Right ventricle myocardium superior (tissue), 1 donor: Measurements from ENCODE around the gene KIRREL3. TPM values are rescaled to one million over a fixed set of nuclear protein-coding genes. Genes with fewer than 3 reads are reported as not detected.

Source experiments
- ATAC-seq: fragments of 200-7000 bp; cut with Tn5 transposase; one replicate; pipeline ENCODE4 v1.9.1; 2020; ENCODE audit warnings: mild to moderate bottlenecking; ENCODE audit not compliant: poor library complexity
- DNase-seq: peaks from one replicate; pipeline ENCODE4 v3.0.0-alpha.2; 2020
- intact Hi-C: fragments of 100-400 bp; cut with DNase I; formaldehyde crosslinking; loops from one replicate; pipeline ENCODE4 v1.11.2; 2022
- total RNA-seq: library from RNA; stranded (reverse); fragmentation: NEBNext Ultra II Directional; extraction: Animal tissue kit (Norgen Biotek cat#: 25700); gene quantifications from one replicate; pipeline ENCODE4 v1.2.1, GENCODE V29; 2021
- donor health status: DM: no; HTN: yes; CAD: no; lungs with severe emphysema.

The KIRREL3 gene
- total RNA-seq, 1 donor from 2014 or later: 0.08 TPM

DNA sequence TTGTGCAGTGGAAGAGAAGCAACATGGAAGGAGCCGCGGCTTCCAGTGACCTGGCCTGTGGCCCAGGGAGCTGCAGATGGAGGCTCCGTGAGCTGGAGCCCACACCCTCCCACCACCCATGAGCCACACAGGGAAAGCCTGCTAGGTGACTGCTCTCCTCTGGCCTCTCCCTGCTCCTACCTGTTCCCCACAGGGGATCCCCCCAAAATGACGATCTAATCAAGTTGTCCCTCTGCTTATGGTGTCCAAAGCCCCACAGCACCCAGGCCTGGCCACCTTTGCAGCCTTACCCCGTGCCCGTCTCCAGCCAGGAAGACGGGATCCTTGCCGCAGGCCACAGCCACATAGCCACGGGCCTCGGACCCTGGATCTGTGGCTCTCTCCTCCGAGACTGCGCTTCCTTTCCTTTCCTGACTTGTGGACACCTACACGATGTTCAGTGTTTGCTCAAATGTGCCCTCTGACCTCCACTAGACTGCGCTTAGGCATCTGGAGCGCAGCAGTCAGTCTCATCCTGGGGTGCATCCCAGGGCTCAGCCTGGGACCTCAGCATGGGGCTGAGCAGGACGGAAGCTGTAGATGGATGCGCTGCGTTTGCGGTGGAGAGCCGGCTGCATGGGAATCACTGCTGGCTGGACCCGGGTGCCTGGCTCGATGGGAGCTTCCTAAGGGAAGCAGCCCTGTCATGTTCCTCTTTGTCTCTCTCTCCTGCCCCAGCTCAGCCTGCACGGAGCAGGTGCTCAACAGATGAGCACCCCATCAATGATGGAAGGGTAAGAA lies 511.8 kb downstream of the KIRREL3 start:
- DNase-seq (no peak), ATAC-seq (no peak)
- intact Hi-C loops: loop anchor here (10.0 kb wide), 1 partner anchor 64 kb away; no protein-coding TSS in a partner anchor

DNA sequence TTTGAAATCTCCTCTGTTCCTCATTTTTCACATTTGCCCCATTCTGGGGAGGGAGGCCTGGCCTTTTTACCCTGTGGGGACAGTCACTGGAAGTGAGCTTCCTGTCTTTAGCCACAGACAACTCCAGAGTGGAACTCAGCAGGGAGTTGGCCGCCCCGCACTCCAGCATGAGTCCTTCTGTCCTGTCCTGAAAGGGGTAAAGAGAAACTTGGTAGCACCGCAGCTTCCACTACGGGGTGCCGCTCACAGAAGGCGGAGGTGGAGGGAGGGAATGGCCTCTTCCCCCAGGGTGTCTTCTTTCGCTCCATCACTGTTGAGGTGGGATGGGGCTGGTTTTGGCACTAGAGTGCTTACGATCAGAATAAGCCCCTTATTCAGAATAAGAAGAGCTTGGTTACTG lies 512.9 kb downstream of the KIRREL3 start:
- no peak for ATAC-seq
- intact Hi-C loops: loop anchor here (10.0 kb wide), 1 partner anchor 63 kb away; no protein-coding TSS in a partner anchor
- no peak for DNase-seq

DNA sequence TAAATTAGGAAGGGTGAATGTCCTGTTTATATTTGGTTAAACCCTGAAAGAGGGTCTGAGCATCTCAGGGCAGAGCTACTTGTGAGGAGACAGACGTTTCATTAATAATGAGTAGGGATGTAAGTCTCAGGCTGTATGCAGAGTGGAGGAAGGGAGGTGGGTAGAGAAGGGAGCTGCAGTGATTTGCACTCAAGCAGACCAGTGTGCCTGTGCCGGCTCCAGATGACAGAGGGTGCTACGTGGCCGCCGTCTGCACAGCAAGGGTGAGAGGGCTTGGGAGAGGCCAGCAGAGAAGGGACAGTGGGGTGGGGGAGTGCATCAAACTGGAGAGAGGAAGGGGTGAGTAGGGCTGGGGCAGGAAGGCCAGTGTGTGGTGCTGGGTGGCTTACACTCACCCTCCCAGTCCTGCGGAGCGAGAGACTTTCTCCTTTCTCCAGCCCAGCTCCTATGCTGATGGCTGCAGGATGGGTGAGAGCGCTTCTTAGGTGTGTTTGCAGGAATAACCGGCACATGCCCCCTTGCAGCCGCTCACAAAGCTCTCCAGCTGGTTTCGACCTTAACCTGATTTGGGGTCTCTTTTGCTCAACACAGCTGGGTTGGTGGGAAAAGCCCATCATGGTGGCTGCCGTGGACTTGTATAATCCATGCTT lies 514.5 kb downstream of the KIRREL3 start:
- ATAC-seq (no peak), DNase-seq (no peak)
- intact Hi-C loops: loop anchor here (10.0 kb wide), 1 partner anchor 61 kb away; no protein-coding TSS in a partner anchor

DNA sequence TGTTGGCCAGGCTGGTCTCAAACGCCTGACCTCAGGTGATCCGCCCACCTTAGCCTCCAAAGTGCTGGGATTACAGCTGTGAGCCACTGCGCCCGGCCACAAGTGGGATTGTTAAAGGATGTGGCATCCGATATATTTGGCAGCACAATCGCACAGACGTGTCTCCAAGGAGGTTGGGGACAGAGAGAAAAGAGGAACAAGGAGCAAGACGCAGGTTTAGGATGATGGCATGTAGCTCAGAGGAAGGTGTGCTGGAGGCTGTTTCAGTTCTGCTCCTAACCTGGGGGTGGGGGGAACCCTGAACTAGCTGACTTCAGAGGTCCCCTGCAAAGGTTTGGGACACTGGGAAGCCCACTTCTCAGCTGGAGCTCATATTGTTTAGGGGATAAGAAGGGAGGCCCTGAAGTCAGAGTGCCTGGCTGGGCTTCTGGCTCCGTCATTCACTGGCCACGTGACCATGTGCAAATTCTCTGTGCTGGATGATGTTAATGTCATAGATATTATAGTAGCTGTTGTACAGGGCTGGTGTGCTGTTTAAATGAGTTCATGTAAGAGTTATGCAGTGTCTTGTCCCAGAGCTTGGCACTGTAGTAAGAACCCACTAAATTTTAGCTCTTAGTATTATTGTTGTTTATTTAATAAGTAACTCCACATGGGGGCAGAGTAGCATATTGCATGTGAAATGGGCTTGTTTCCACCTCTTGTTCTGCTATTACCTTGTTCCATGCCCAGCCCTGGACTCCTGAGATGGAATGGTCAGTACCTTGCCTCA lies 515.4 kb downstream of the KIRREL3 start:
- no peak for DNase-seq
- intact Hi-C loops: loop anchor here (10.0 kb wide), 1 partner anchor 60 kb away; no protein-coding TSS in a partner anchor

DNA sequence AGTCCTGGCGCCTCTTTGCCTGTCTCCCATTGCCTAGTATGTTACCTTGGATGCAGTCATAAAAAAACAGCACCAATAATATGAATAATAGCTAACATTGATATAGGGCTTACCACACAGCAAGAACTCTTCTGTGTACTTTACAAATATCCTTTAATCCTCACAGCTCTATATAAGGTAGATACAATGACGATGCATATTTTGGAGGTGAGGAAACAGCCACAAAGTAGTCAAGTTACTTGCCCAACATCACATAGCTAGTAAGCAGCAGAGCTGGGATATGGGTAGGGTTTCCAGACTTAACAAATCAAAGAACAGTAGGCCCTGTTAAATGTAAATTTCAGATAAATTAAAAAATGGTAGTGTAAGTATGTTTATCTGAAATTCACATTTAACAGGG lies 516.3 kb downstream of the KIRREL3 start:
- intact Hi-C loops: loop anchor here (10.0 kb wide), 1 partner anchor 59 kb away; no protein-coding TSS in a partner anchor
- DNase-seq (no peak), ATAC-seq (no peak)

More for the DNA sequence above, 515.4 kb downstream of the KIRREL3 start:
- no peak for ATAC-seq

DNA sequence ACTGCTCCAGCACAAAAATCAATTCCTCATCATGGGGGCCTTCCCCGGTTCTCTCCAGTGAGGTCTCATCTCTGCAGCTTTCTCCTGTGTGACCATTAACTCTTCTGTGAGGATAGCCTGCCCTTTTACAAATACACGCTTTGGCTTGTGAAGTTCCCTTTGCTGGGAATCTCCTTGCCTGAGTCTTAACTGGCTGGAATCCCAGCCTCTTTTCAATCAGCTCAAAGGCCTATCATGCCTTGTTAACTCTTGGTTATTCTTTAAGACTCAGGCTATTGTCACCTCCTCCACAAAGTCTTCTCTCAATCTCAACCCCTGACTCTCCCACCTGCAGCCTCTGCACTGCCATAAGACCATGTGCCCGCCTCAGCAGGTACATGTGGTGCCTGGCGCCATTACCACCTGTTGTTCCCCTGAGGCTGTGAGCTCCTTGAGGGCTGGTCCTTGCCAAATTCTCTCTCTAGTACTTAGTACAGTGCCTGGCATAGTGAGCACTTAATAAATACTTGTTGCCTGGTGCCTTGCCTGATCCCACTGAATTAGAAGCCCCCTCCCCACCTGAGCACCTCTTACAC lies 516.9 kb downstream of the KIRREL3 start:
- ATAC-seq: no peak
- intact Hi-C loops: loop anchor here (10.0 kb wide), 1 partner anchor 59 kb away; no protein-coding TSS in a partner anchor
- DNase-seq: no peak

- intact Hi-C loops: loop anchor here (10.0 kb wide), 1 partner anchor 58 kb away; no protein-coding TSS in a partner anchor
- no peak for ATAC-seq
- DNase-seq: no peak
Measured at GRCh38 chr11:126482586-126483108, 517.9 kb downstream of the KIRREL3 start.

GRCh38 chr11:126481303-126481680 lies 519.3 kb downstream of the KIRREL3 start:
- ATAC-seq (no peak), DNase-seq (no peak)
- intact Hi-C loops: loop anchor here (2.0 to 10.0 kb wide), 2 partner anchors 56 to 170 kb away; no protein-coding TSS in a partner anchor

- ATAC-seq (peak; percentile 95), DNase-seq (peak; percentile 86)
- intact Hi-C loops: loop anchor here (2.0 to 10.0 kb wide), 2 partner anchors 56 to 170 kb away; no protein-coding TSS in a partner anchor
Measured at GRCh38 chr11:126480410-126481302, 519.9 kb downstream of the KIRREL3 start.

GRCh38 chr11:126480015-126480409 lies 520.6 kb downstream of the KIRREL3 start:
- intact Hi-C loops: loop anchor here (2.0 to 10.0 kb wide), 2 partner anchors 55 to 169 kb away; no protein-coding TSS in a partner anchor
- ATAC-seq (no peak), DNase-seq (no peak)

DNA sequence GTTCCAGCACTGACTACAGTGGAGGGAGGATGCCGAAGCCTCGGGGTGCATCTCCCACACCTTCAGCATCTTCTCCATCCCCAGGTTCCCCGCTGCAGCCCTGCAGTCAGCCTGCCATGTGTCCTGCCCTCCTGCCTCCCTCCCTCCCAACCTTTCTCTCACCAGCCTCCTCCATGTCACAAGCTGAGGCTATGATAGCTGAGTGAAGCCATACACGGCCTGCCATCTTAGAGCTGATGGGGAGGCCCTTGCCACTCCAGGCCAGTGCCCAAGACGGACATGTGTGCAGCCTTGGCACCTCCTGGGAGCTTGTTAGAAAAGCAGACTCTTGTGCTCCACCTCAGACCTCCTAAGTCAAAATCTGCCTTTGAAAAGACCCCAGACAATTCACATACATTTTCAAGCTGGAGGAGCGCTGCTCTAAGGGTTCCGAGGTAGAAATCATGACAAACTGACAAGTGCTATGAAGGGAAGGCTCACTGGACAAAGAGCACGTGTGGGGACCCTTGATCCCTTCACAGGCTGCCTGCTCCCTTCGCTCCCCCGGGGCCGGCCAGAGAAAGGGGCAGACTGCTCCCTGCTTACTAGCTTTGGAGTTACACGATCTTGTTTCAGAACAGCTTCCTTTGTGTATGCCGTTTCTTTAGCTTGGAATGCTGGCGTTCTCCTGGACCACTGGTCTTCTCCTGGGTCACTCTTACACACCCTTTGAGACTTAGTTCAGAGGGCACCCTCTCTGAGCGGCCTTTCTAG lies 521.2 kb downstream of the KIRREL3 start:
- DNase-seq: no peak
- intact Hi-C loops: loop anchor here (5.0 kb wide), 1 partner anchor 37 kb away; no protein-coding TSS in a partner anchor

GRCh38 chr11:126478466-126478865 lies 522.1 kb downstream of the KIRREL3 start:
- intact Hi-C loops: loop anchor here (5.0 kb wide), 1 partner anchor 36 kb away; no protein-coding TSS in a partner anchor
- no peak for ATAC-seq
- no peak for DNase-seq

More for the DNA sequence above, 521.2 kb downstream of the KIRREL3 start:
- ATAC-seq: no peak

DNA sequence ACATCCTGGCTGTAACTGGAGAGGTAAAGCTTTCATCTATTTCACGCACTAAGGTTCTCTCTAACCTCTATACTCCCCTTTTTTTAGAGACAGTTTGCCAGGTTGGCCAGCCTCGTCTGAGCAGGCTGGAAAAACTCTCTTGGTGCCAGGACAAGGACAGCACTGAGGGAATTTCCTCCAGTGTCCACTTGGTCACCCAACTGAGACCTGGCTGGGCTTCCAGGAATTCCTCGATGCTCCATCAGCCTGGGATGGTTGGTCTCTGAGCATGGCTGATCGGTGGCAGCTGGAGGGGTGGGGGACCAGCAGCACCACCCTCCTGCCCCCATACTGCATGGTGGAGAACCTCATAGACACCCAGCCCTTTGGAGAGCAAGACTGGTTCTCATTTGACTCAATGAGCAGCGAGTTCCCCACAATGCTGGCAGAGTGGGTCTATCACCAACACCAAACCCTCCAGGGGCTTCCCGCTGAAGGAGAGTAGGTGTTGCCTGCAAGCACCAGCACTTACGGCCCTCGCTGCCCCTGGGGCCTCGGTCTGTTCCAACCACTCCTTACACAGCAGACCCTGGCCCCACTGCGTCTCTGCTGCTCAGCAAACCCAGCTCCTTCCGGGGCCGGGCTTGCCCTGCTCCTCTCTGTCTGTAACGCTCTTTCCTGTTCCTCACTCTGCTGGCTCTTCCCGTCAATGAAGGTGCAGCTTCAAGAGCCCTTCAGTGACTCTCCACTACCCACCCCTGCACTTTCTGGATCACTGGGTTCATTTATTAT lies 522.9 kb downstream of the KIRREL3 start:
- intact Hi-C loops: loop anchor here (5.0 kb wide), 1 partner anchor 35 kb away; no protein-coding TSS in a partner anchor
- ATAC-seq (no peak), DNase-seq (no peak)

- DNase-seq: no peak
- intact Hi-C loops: loop anchor here (5.0 kb wide), 1 partner anchor 35 kb away; no protein-coding TSS in a partner anchor
- no peak for ATAC-seq
Measured at GRCh38 chr11:126476977-126477376, 523.6 kb downstream of the KIRREL3 start.

DNA sequence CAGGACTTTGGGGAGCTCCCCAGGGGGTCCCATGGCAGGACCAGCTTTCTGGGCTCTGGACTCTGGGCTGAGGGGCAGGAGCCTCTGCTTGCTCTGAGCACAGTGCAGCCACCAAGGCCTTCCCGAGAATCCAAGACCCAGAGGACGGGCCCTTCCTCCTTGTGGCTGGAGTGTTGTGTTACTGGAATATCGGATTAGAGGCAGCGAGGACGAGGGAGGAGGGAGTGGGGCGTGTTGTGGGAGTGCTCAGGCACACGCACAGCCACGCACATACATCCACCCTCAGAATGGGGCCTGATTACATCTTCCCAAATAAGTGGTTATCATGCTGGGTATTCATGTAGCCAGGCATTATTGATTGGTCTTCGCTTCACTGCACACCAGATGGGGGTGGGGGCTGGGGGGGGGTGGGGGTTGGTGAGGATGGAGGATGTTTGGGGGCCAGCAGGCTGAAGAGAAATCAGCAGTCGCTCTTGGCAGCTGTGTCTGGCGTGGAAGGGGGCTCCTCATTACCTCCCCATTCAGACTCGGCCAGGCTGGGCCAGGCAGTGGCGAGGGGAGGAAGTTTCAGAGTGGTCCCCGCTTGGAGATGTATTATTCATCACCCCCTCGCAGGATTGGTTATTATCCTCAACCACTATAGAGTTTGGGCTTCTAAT lies 524.2 kb downstream of the KIRREL3 start:
- no peak for DNase-seq
- no peak for ATAC-seq
- intact Hi-C loops: loop anchor here (5.0 kb wide), 1 partner anchor 34 kb away; no protein-coding TSS in a partner anchor
